ENCODE results near the gene COL20A1.

- TF ChIP-seq EZH2 (IDR thresholded peaks at IDR 0.05; ENCODE audit: insufficient read depth, poor library complexity, severe bottlenecking): no peak
- TF ChIP-seq EZH2phosphoT487 (IDR thresholded peaks at IDR 0.05; ENCODE audit: insufficient read depth, low read depth): no peak
These were observed 4.4 kb downstream of the COL20A1 start for GRCh38 chr20:63297371-63297781.
